ENCODE results near the gene NR2F6.

Gene NR2F6

GRCh38 chr19:17264641-17264979, 18.9 kb upstream of the NR2F6 start, which contains the start of gene USHBP1:
TSS of gene USHBP1 (minus strand) at chr19:17264745. CDS start at chr19:17264299, 446 bp downstream.
- no peak within 1 kb of the TSS for H3K4me3 ChIP-seq (ENCODE audit: low read depth, low read length)

GRCh38 chr19:17263712-17264640, 18.3 kb upstream of the NR2F6 start:
- no peak overlapping the region for H3K4me3 ChIP-seq (ENCODE audit: low read depth, low read length)

GRCh38 chr19:17262557-17262956, 16.8 kb upstream of the NR2F6 start:
- H3K4me3 ChIP-seq (ENCODE audit: low read depth, low read length): no peak overlapping the region

GRCh38 chr19:17260842-17261325, 15.2 kb upstream of the NR2F6 start:
- H3K4me3 ChIP-seq (ENCODE audit: low read depth, low read length): no peak overlapping the region

GRCh38 chr19:17259934-17260333, 14.2 kb upstream of the NR2F6 start:
- no peak overlapping the region for H3K4me3 ChIP-seq (ENCODE audit: low read depth, low read length)

GRCh38 chr19:17259118-17259780, 13.5 kb upstream of the NR2F6 start:
- H3K4me3 ChIP-seq (ENCODE audit: low read depth, low read length): no peak overlapping the region

- H3K4me3 ChIP-seq (ENCODE audit: low read depth, low read length): no peak overlapping the region
Measured at GRCh38 chr19:17256130-17256529, 10.4 kb upstream of the NR2F6 start.

- no peak overlapping the region for H3K4me3 ChIP-seq (ENCODE audit: low read depth, low read length)
Measured at GRCh38 chr19:17255150-17255621, 9.5 kb upstream of the NR2F6 start.

- no peak overlapping the region for H3K4me3 ChIP-seq (ENCODE audit: low read depth, low read length)
Measured at GRCh38 chr19:17254636-17255035, 8.9 kb upstream of the NR2F6 start.

GRCh38 chr19:17249887-17250548, 4.3 kb upstream of the NR2F6 start:
- no peak overlapping the region for H3K4me3 ChIP-seq (ENCODE audit: low read depth, low read length)

GRCh38 chr19:17248011-17248776, 2.5 kb upstream of the NR2F6 start:
- no peak overlapping the region for H3K4me3 ChIP-seq (ENCODE audit: low read depth, low read length)

GRCh38 chr19:17246681-17247425, 1.1 kb upstream of the NR2F6 start:
- peak overlapping the region; percentile 13 for H3K4me3 ChIP-seq (ENCODE audit: low read depth, low read length)

GRCh38 chr19:17244618-17245534, 843 bp downstream of the NR2F6 start:
- H3K4me3 ChIP-seq (ENCODE audit: low read depth, low read length): peak overlapping the region; percentile 87

- peak overlapping the region; percentile 87 for H3K4me3 ChIP-seq (ENCODE audit: low read depth, low read length)
Measured at GRCh38 chr19:17243830-17244617, 1.7 kb downstream of the NR2F6 start.

- peak overlapping the region; percentile 87 for H3K4me3 ChIP-seq (ENCODE audit: low read depth, low read length)
Measured at GRCh38 chr19:17243211-17243829, 2.4 kb downstream of the NR2F6 start.

GRCh38 chr19:17242431-17243208, 3.1 kb downstream of the NR2F6 start:
- H3K4me3 ChIP-seq (ENCODE audit: low read depth, low read length): no peak overlapping the region

All from iPS-11a (cell line).